WI38 (cell line): Measurements from ENCODE around the gene OR2M2.

Experiments
- H3K4me3 ChIP-seq: 2 replicates; pipeline ENCODE4 v1.5.1; 2011; ENCODE audit warnings: low read depth, mild to moderate bottlenecking, control low read depth, low read length
- TF ChIP-seq, protein P1 (sequence below): IDR thresholded peaks from 2 replicates; pipeline ENCODE4 v1.5.1; 2012; ENCODE audit warnings: low read depth, mild to moderate bottlenecking, control low read depth, low read length

The OR2M2 gene

DNA sequence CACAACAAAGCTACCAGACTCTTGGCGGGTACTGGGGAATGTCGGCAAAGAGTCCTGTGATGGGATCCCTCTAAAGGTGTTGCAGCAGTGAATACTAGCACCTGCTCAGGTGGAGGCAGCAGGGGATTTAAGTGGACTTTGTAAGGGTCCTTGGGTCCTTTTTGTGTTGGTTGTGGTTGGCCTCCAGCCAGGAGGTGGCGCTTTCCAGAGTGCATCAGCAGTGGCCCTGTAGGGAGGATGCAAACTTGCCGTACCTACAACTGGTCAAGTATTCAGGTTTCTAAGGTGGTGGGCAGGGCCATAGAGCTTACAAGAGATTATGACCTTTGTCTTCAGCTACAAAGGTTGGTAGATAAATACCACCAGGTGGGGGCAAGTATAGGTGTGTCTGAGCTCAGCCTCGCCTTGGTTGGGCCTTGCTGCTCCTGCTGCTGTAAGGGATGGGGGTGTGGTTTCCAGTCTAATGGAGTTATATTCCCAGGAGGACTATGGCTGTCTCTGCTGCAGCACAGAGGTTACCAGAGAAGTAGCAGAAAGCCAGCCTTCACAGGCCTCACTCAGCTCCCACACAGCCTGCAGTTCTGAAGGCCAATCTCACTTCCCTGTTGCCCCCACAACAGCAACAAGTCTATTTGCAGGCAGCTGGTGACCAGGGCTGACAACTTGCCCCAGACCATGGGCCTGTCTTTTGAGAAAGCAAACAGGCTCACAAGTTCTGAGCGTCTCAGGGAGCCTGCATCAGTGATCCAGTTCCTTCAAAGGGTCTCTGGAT lies 22.4 kb upstream of the OR2M2 start:
- no peak overlapping the region for H3K4me3 ChIP-seq
- TF ChIP-seq, protein P1, sequence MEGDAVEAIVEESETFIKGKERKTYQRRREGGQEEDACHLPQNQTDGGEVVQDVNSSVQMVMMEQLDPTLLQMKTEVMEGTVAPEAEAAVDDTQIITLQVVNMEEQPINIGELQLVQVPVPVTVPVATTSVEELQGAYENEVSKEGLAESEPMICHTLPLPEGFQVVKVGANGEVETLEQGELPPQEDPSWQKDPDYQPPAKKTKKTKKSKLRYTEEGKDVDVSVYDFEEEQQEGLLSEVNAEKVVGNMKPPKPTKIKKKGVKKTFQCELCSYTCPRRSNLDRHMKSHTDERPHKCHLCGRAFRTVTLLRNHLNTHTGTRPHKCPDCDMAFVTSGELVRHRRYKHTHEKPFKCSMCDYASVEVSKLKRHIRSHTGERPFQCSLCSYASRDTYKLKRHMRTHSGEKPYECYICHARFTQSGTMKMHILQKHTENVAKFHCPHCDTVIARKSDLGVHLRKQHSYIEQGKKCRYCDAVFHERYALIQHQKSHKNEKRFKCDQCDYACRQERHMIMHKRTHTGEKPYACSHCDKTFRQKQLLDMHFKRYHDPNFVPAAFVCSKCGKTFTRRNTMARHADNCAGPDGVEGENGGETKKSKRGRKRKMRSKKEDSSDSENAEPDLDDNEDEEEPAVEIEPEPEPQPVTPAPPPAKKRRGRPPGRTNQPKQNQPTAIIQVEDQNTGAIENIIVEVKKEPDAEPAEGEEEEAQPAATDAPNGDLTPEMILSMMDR = no peak

DNA sequence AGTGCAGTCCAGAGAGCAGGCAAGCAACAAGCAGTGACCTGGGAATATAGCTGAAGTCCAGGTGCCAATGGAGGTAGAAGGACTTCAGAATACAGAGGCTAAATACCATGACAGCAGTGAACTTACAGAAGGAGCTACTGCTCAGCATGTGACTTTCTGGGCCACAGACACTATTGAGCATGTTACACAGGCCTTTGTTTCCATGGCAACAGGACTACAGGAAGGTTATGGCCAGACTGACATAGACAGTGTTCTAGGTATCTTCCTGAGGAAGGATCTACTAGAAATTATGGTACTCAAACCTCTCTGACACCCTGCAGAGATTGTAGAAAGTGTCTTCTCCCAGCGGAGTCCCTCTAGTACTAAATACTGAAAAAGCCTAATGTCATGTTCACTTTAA lies 18.7 kb upstream of the OR2M2 start:
- TF ChIP-seq, protein P1 = no peak
- no peak overlapping the region for H3K4me3 ChIP-seq

DNA sequence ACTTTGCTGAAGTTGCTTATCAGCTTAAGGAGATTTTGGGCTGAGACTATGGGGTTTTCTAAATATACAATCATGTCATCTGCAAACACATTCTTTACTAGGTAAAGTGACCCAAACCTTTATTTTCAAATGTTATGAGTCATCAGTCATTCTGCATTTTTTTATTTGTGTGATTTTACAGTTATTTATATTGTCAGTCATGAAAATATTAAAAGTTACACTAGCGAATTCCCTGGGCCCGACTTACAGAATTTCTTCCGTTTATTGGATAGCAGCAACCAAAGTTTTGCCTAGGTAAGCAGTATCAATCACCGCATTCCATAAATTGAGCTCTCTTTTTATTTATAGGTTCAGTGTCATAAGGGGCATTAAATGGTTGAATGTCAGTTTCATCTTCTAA lies 15.9 kb upstream of the OR2M2 start:
- H3K4me3 ChIP-seq = no peak overlapping the region
- TF ChIP-seq, protein P1 = no peak

DNA sequence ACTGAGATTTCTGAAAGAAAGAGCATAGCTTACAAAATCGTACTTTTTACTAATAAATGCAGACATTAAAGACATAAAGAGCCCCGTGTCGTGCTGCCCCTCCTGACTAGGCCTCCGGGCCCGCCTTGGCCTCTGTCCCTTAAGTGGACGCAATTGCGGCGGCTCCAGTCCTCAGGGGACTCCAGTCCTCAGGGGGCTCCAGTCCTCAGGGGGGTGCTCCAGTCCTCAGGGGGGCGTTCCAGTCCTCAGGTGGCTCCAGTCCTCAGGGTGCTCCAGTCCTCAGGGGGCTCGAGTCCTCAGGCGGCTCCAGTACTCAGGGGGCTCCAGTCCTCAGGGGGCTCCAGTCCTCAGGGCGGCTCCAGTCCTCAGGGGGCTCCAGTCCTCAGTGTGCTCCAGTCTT lies 10.6 kb upstream of the OR2M2 start:
- TF ChIP-seq, protein P1 = no peak
- H3K4me3 ChIP-seq = no peak overlapping the region

DNA sequence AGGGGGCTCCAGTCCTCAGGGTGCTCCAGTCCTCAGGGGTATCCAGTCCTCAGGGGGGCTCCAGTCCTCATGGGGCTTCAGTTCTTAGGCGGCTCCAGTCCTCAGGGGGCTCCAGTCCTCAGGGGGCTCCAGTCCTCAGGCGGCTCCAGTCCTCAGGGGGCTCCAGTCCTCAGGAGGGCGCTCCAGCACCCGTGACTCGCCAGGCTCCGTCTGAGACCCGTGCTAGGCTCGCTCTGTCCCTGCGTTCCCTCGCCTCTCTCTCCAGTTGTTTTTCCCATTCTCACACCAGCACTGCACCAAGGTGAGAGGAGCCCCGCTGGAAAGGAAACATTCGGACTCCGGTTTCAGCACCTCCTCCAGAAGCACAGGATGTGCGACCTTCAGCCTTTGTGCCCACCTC lies 9.4 kb upstream of the OR2M2 start:
- TF ChIP-seq, protein P1 = no peak
- H3K4me3 ChIP-seq = no peak overlapping the region

DNA sequence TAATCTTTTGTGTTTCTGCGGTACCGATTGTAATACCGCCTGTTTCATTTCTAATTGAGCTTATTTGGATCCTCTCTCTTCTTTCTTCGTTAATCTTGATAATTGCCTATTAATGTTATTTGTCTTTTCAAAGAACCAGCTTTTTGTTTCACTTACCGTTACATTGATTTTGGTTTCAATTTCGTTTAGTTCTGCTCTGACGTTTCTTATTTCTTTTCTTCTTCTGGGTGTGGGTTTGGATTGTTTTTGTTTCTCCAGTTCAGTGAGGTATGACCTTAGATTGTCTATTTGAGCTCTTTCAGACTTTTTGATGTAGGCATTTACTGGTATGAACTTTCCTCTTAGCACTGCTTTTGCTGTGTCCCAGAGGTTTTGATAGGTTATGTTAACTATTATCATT lies 9.4 kb downstream of the OR2M2 start:
- TF ChIP-seq, protein P1 = no peak
- H3K4me3 ChIP-seq = no peak overlapping the region

DNA sequence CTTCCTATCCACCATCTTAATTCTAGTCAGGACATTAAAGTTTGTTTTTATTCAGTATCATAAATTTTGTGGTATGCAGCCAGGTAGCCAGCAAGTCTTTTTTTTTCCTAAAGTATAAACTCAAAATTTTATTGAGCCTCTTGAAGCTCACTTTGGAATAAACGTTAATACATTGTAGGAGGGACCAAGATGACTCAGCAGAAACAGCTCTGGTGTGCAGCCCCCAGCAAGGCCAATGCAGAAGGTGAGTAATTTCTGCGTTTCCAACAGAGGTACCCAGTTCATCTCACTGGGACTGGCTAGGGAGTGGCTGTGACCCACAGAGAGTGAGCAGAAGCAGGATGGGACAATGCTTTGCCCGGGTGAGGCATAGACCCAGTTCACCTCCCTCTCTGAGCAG lies 12.7 kb downstream of the OR2M2 start:
- TF ChIP-seq, protein P1 = no peak
- no peak overlapping the region for H3K4me3 ChIP-seq
